ENCODE measurements around the gene CHM. TPM values are rescaled to one million over a fixed set of nuclear protein-coding genes. Genes with fewer than 3 reads are reported as not detected.

The CHM gene
- total RNA-seq, 1 donor from 2014 or later: 13.7 TPM

DNA sequence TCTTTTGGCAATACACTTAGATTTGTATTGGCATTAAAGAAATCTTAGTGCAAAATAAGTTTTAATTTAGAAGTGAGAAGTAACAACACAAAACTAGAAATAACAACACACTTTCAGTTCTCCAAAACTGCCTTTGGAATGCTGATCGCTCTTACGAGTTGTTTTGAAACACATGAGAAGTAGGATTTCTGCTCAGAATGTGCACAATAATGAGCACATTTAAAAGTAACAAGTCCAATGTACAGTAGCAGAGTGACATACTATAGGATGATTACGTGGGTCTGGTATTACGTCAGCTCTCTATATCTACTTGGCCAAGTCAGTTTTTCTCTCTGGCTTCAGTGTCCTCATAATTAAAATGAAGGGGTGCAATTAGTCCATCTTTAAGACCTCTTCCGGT is 164.8 kb downstream of the CHM start:
- Histone ChIP-seq H3K36me3 (ENCODE audit: control insufficient read depth, insufficient read depth, low read length) (no peaks in the 10 kb centered on the region), H3K4me3 (ENCODE audit: low read depth, low read length) (no peak overlapping the region), H3K27me3 (ENCODE audit: control insufficient read depth, insufficient read depth, low read length) (no peaks in the 10 kb centered on the region)
- DNase-seq (ENCODE audit: low read depth): no peak
- no peak for FAIRE-seq
- TF ChIP-seq CTCF (IDR thresholded peaks at IDR 0.05; ENCODE audit: insufficient read depth, low read length, severe bottlenecking): no peak

- DNase-seq (ENCODE audit: low read depth) (no peak), FAIRE-seq (no peak)
- TF ChIP-seq CTCF (IDR thresholded peaks at IDR 0.05; ENCODE audit: insufficient read depth, low read length, severe bottlenecking): no peak
- Histone ChIP-seq H3K27me3 (ENCODE audit: control insufficient read depth, insufficient read depth, low read length) (no peaks in the 10 kb centered on the region), H3K36me3 (ENCODE audit: control insufficient read depth, insufficient read depth, low read length) (peaks cover 1% of the 10 kb centered on the region), H3K4me3 (ENCODE audit: low read depth, low read length) (no peak overlapping the region)
Measured at GRCh38 chrX:85870585-85870984, 176.8 kb downstream of the CHM start.

DNA sequence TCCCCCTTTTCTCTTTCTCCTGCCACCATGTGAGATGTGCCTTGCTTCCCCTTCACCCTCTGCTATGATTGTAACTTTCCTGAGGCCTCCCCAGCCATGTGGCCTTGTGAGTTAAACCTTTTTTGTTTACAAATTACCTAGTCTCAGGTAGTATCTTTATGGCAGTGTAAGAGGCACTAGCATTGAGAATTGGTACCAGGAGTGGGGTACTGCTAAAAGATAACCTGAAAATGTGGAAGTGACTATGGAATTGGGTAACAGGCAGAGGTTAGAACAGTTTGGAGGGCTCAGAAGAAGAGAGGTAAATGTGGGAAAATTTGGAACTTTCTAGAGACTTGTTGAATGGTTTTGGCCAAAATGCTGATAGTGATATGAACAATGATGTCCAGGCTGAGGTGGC is 182.0 kb downstream of the CHM start:
- TF ChIP-seq CTCF (IDR thresholded peaks at IDR 0.05; ENCODE audit: insufficient read depth, low read length, severe bottlenecking): no peak
- H3K36me3 ChIP-seq (ENCODE audit: control insufficient read depth, insufficient read depth, low read length): peaks cover 1% of the 10 kb centered on the region
- FAIRE-seq: no peak
- H3K27me3 ChIP-seq (ENCODE audit: control insufficient read depth, insufficient read depth, low read length): no peaks in the 10 kb centered on the region
- DNase-seq (ENCODE audit: low read depth): no peak
- H3K4me3 ChIP-seq (ENCODE audit: low read depth, low read length): no peak overlapping the region

DNA sequence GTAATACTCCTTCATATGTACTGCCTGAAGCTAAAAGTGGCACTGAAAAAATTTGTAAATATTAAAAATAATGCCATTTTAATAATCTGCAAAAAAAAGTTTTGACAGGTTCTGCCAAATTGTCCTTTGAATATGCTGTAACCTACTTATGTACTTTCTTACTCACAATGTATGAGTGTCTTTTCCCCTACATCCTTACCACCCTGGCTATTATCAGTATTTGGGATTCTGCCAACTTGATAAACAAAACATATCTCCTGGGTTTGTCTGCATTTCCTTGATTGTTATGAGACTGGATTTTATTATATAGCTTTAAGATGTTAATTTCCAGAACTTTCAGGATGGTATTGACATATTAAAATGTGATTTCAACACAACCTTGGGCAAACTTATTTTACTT is 187.9 kb downstream of the CHM start:
- no peak overlapping the region for H3K4me3 ChIP-seq (ENCODE audit: low read depth, low read length)
- DNase-seq (ENCODE audit: low read depth) (peak; percentile 4), FAIRE-seq (no peak)
- no peak for TF ChIP-seq CTCF (IDR thresholded peaks at IDR 0.05; ENCODE audit: insufficient read depth, low read length, severe bottlenecking)
- no peaks in the 10 kb centered on the region for H3K27me3 ChIP-seq (ENCODE audit: control insufficient read depth, insufficient read depth, low read length)
- H3K36me3 ChIP-seq (ENCODE audit: control insufficient read depth, insufficient read depth, low read length): no peaks in the 10 kb centered on the region

DNA sequence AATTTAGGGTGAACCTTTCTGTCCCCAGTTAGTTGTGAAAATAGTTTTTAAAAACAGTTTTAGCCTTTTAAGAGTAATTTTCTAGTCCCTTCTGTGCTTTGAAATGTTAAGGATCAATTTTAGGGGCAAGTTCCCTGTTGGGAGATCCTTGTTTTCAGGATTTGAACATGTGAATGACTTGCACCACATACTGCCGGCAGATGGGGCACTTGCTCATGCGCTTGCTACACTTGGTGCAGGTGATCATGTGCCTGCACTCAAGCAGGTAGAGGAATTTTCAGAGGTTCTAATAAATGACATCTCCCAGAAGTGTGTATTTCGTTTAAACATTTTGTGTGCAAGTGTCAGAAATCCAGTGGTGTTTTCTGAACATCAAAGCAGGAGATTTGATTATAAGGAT is 195.9 kb downstream of the CHM start:
- FAIRE-seq (no peak), DNase-seq (ENCODE audit: low read depth) (peak; percentile 15)

More for the DNA sequence above, 195.9 kb downstream of the CHM start:
- no peak overlapping the region for H3K4me3 ChIP-seq (ENCODE audit: low read depth, low read length)
- no peaks in the 10 kb centered on the region for H3K36me3 ChIP-seq (ENCODE audit: control insufficient read depth, insufficient read depth, low read length)
- peak; percentile 52 for TF ChIP-seq CTCF (IDR thresholded peaks at IDR 0.05; ENCODE audit: insufficient read depth, low read length, severe bottlenecking)
- no peaks in the 10 kb centered on the region for H3K27me3 ChIP-seq (ENCODE audit: control insufficient read depth, insufficient read depth, low read length)
